Measurements from ENCODE around the gene PDE6B. TPM values are rescaled to one million over a fixed set of nuclear protein-coding genes. Genes with fewer than 3 reads are reported as not detected.
"Not testable (repeated sequence)": the region's sequence is repeated elsewhere in the genome, so short reads cannot be mapped to it uniquely, and the experiment has no call there.

PDE6B gene
- total RNA-seq, 1 experiment from 2014 or later: 0.10 TPM

DNA sequence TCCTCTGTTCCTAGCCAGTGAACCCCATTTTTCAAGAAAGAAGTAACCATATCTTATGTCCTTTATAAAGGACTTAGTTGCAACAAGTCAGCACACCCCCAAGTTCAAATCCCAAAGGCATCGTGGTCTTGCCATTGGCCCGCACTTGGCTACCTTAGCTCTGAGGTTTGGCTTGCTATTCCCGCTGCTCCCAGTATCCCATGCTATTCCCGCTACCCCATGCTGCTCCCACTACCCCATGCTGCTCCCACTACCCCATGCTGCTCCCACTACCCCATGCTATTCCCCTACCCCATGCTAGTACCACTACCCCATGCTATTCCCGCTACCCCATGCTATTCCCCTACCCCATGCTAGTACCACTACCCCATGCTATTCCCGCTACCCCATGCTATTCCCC is 42.8 kb downstream of the PDE6B start:
- H3K36me3 ChIP-seq: peaks cover 20% of the 10 kb centered on the region
- not testable (repeated sequence) for H3K9me3 ChIP-seq, DNase-seq, H3K4me3 ChIP-seq, H3K27me3 ChIP-seq

GRCh38 chr4:669806-670559 is 44.6 kb downstream of the PDE6B start:
- H3K36me3 ChIP-seq: peaks cover 21% of the 10 kb centered on the region
- H3K4me3 ChIP-seq, H3K27me3 ChIP-seq, DNase-seq, H3K9me3 ChIP-seq: not testable (repeated sequence)

DNA sequence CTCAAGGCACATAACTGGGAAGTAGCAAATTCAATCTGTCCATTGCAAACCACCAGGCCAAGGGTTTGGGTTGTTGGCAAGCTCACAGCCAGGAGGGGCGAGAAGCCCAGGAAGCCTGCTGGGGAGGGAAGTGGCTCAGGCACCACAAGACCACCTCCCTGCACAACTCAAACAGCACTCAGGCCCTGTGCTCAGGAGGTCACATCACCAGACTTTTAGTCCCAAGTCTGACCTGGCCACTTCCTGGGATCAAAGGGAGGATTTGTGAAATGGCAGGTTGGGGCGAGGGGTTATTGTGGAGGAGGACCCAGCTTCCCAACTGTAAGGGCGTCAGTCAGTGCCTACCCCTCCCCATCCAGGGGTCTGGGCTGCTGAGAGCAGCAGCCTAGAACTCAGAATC is 46.4 kb downstream of the PDE6B start:
- peaks cover 21% of the 10 kb centered on the region for H3K36me3 ChIP-seq
- DNase-seq: no peak
- no peak overlapping the region for H3K4me3 ChIP-seq
- no peaks in the 10 kb centered on the region for H3K9me3 ChIP-seq
- H3K27me3 ChIP-seq: no peaks in the 10 kb centered on the region

DNA sequence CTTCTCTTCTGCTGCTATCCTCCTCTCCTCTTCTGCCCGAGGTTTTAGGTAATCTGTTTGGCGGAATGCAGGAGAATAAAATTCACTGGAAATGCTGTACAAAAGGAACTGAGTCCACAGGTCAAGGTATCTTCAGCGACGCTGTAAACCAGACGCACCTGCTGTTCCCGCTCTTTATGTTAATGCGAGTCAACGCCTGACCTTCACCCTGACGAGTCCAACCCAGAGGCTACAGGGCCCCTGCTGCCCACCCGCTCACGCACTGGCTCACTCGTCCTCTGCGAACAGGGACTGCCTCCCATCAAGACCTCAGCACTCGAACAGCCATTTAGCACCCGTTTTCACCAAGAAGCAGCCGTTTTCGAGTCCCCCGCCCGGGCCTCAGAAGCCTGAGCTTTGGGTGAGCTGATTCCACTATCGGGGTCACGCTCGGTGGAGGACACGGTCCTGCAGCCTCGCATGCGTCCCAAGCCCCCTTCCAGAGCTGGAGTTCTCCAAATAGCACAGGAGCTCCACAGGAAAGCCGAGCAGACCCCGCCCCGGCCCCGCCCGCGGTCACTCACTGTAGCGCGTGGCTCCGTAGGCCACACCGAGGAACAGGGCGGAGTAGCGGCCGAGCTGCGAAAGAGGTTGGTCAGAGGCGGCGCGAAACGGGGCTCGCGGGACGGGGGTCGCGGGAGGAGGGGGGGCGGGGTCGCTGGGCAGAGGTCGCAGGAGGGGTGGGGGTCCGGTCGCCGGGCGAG is 48.1 kb downstream of the PDE6B start:
- no peaks in the 10 kb centered on the region for H3K27me3 ChIP-seq
- H3K9me3 ChIP-seq: no peaks in the 10 kb centered on the region
- peak; percentile 38 for DNase-seq
- peak overlapping the region; percentile 76 for H3K4me3 ChIP-seq
- peaks cover 21% of the 10 kb centered on the region for H3K36me3 ChIP-seq

GRCh38 chr4:674172-675035 is 49.0 kb downstream of the PDE6B start, which contains the start of the genes ATP5ME and MYL5:
Gene ATP5ME (minus strand): TSS chr4:674276. CDS start chr4:674247, 29 bp downstream.
Gene MYL5 (plus strand): TSS chr4:674542. CDS start chr4:678027, 3,485 bp downstream.
- Histone ChIP-seq H3K36me3 (peaks cover 21% of the 10 kb centered on the region), H3K27me3 (no peaks in the 10 kb centered on the region), H3K4me3 (peak within 1 kb of the TSS; percentile 76), H3K9me3 (no peaks in the 10 kb centered on the region)
- DNase-seq: peak; percentile 90

GRCh38 chr4:675036-675882 is 49.9 kb downstream of the PDE6B start:
- Histone ChIP-seq H3K4me3 (peak overlapping the region; percentile 76), H3K36me3 (peaks cover 21% of the 10 kb centered on the region), H3K27me3 (no peaks in the 10 kb centered on the region), H3K9me3 (no peaks in the 10 kb centered on the region)
- DNase-seq: no peak

DNA sequence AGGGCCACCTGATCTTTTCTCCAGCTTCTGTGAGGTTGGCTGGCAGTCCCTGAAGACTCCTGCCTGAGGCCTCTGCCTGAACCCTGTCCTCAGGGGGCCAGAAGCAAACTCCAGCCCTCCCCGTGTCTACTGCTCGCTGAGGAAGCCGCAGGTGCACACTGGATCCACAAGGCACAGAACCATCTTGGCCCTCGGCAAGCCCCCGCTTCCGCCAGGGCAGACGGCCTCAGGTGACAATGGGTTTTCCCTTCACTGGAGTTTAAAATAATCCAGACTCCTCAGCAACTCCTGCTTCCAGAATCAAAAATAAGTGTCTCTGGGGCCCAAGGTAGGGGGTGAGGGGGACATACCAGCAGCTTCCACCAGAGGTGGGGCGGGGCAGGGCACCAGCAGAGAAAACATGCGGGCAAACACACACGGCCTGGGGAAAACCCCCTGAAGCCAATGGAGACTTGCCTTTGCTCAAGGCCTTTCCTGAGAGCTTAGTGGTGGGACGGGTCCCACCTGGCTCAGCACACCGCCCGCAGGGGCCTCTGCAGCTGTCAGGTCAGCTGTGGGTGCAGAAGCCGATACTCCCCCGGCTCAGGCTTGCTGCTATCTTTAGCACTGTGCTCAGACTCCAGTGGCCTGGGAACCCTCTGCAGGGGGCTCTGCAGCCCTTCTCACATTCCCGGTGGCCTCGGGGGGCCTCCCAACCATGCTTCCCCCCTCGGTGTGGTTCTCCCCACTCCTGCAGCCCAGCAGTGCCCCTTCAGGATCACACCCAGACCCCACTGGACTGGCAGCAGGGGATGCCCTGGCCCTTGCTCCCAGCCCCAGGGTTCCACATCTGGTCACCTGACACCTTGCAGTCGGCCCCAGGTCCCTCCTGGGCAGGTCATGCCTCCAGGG is 50.9 kb downstream of the PDE6B start:
- Histone ChIP-seq H3K4me3 (no peak overlapping the region), H3K27me3 (no peaks in the 10 kb centered on the region), H3K36me3 (peaks cover 18% of the 10 kb centered on the region), H3K9me3 (no peaks in the 10 kb centered on the region)
- DNase-seq: no peak

DNA sequence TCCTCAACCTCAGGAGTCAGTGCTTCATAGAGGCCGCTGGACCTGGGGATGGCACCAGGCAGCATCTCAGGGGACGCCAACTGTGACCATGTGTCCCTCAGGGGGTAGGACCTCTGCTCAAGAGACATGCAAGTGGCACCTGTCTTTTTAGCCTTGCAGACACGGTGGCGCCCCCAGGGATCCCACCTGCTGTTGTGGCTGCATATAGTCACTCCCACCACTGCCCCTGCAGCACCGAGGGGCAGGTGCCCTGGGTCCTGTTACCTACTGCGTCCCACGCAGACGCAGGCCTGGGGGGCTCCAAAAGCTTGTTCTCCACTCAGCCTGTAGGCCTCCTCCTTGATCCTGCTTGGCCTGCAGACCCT is 51.5 kb downstream of the PDE6B start:
- peaks cover 12% of the 10 kb centered on the region for H3K36me3 ChIP-seq

GRCh38 chr4:677431-678293 is 52.3 kb downstream of the PDE6B start:
- DNase-seq: no peak
- Histone ChIP-seq H3K36me3 (peaks cover 6% of the 10 kb centered on the region), H3K27me3 (no peaks in the 10 kb centered on the region), H3K9me3 (no peaks in the 10 kb centered on the region), H3K4me3 (no peak overlapping the region)

More for the DNA sequence above, 51.5 kb downstream of the PDE6B start:
- no peak for DNase-seq
- H3K27me3 ChIP-seq: no peaks in the 10 kb centered on the region
- no peak overlapping the region for H3K4me3 ChIP-seq
- H3K9me3 ChIP-seq: no peaks in the 10 kb centered on the region

DNA sequence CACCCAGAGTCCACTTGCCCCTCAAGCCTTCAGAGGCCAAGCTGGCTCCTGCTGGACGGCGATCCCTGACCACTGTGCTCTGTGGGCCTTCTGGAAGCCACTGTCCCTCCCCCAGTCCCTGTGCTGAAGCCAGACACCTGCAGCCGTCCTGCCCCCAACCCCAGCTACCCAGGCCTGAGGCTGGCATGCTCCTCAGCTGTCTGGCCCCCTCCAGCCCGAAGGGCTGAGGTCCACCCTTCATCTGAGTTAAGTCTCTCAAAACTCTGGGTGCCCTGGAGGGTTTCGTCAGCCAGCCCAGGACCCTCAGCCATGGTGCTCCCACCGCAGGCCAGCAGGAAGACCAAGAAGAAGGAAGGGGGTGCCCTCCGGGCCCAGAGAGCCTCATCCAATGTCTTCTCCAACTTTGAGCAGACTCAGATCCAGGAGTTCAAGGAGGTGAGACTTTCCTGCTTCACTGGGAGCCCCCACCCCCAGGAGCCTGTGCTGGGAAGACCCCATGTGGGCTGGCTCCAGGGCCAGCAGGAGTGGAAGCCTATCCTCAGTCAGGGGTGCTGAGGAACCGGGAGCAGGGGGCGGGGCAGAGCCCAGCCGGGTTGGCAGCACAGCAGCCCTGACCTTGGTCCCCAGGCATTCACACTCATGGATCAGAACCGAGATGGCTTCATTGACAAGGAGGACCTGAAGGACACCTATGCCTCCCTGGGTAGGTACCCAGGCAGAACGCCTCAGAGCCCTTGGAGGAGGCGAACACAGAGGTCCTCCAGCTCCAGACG is 53.1 kb downstream of the PDE6B start:
- H3K4me3 ChIP-seq: no peak overlapping the region
- H3K36me3 ChIP-seq: no peaks in the 10 kb centered on the region
- no peak for DNase-seq
- H3K9me3 ChIP-seq: no peaks in the 10 kb centered on the region
- H3K27me3 ChIP-seq: no peaks in the 10 kb centered on the region

- no peak overlapping the region for H3K4me3 ChIP-seq
- no peaks in the 10 kb centered on the region for H3K36me3 ChIP-seq
- H3K27me3 ChIP-seq: no peaks in the 10 kb centered on the region
- no peaks in the 10 kb centered on the region for H3K9me3 ChIP-seq
- DNase-seq: no peak
These were observed 53.7 kb downstream of the PDE6B start for GRCh38 chr4:679104-679481.

DNA sequence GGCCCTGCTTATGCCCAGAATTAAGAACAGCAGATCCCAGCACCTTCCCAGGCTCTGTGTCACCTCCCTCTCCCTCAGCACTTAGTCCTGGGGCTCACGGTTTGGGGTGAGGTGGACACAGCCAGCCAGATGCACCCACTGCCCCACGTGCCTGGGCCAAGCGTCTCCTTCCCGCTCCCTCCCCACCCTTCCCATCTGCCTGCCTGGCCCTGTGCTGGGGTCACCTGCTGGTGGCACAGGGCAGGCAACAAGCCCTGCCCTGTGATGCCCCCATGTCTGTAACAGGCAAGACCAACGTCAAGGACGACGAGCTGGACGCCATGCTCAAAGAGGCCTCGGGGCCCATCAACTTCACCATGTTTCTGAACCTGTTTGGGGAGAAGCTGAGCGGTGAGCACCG is 54.3 kb downstream of the PDE6B start:
- Histone ChIP-seq H3K27me3 (no peaks in the 10 kb centered on the region), H3K4me3 (no peak overlapping the region), H3K9me3 (no peaks in the 10 kb centered on the region), H3K36me3 (no peaks in the 10 kb centered on the region)
- DNase-seq: no peak

DNA sequence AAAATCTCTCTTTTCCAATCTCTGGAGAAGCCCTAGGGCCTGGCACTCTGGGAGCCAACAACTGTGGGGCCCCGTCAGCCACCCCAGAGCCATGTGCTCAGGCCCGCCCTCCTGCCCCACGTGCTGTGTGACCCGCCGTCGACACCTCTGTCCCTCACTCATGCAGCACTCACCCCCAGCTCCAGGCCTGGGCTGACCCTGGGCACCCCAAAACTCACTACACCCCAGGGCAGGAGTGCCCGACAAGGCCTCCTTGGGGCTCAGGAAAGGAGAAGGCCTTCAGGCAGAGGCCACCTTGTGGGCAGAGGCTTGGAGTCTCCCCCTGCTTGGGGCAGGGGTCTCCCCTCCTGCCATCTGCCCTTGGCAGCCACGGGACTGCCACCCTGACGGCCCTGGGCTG is 54.7 kb downstream of the PDE6B start:
- DNase-seq: no peak
- Histone ChIP-seq H3K27me3 (no peaks in the 10 kb centered on the region), H3K4me3 (no peak overlapping the region), H3K9me3 (no peaks in the 10 kb centered on the region), H3K36me3 (no peaks in the 10 kb centered on the region)

DNA sequence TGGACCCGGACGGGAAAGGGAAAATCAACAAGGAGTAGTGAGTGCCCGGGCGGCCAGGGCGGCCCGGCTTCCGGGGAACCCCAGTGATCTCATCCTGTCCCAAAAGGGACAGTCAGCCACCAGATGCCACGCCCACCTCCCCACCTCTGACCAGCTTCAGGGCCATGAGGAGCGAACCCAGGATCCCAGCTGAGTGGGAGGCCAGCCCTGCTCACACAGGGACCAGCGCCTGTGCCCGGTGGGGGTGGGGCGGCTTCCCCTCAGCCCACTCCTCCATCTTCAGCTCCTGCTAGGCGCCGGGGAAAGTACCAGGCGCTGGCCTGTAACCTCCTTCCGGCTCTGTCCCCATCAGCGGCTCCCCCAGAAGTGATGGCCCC is 55.2 kb downstream of the PDE6B start:
- Histone ChIP-seq H3K27me3 (no peaks in the 10 kb centered on the region), H3K36me3 (no peaks in the 10 kb centered on the region), H3K9me3 (no peaks in the 10 kb centered on the region), H3K4me3 (no peak overlapping the region)
- DNase-seq: no peak

Measured in MG63 (cell line).